ENCODE data around the gene MROH7.

- TF ChIP-seq CTCF (IDR thresholded peaks at IDR 0.05), result no peak
- TF ChIP-seq POLR2A (IDR thresholded peaks at IDR 0.05), result no peak
Measured at GRCh38 chr1:54610601-54611580, 30.7 kb upstream of the MROH7 start.
